BJ (cell line): Measurements from ENCODE around the gene MTHFD1. TPM values are rescaled to one million over a fixed set of nuclear protein-coding genes. Genes with fewer than 3 reads are reported as not detected.

Source experiments
- CTCF ChIA-PET: fragments of 350-600 bp; formaldehyde crosslinking; extraction: SDS; loops from one replicate; lab custom pipeline; 2021; ENCODE audit warnings: antibody characterized with exemption, inconsistent platforms; lab: Yijun Ruan, JAX
- POLR2A ChIA-PET: fragments of 300-600 bp; sonication (Branson Sonifier 250); formaldehyde crosslinking; extraction: SDS; loops from one replicate; lab custom pipeline; 2021; ENCODE audit warnings: antibody characterized with exemption; lab: Charles Lee
- DNase-seq: peaks from one replicate; pipeline ENCODE4 v3.0.0-alpha.2; 2011; ENCODE audit warnings: low read depth
- H3K27me3 ChIP-seq: 2 replicates; pipeline ENCODE4 v1.6.0; 2011; ENCODE audit warnings: low read length; ENCODE audit not compliant: control insufficient read depth, insufficient read depth
- H3K36me3 ChIP-seq: 2 replicates; pipeline ENCODE4 v1.5.1; 2011; ENCODE audit warnings: low read length; ENCODE audit not compliant: control insufficient read depth, insufficient read depth
- H3K4me3 ChIP-seq: 2 replicates; pipeline ENCODE4 v1.5.1; 2011; ENCODE audit warnings: low read depth, mild to moderate bottlenecking, control low read depth, low read length
- polyA plus RNA-seq: library from polyadenylated mRNA; depleted of rRNA; stranded (reverse); fragments of >200 nt; gene quantifications from 2 replicates; pipeline ENCODE4 v1.2.3, GENCODE V29; 2011
- TF ChIP-seq, protein P1 (sequence below): IDR thresholded peaks from 2 replicates; pipeline ENCODE4 v1.5.1; 2011; ENCODE audit warnings: low read depth, mild to moderate bottlenecking, control low read depth, inconsistent platforms, low read length, moderate library complexity; ENCODE audit not compliant: insufficient read depth

The MTHFD1 gene
- polyA plus RNA-seq, 1 experiment = 30.9 TPM

- Histone ChIP-seq H3K4me3 (no peak overlapping the region), H3K36me3 (peaks cover 3% of the 10 kb centered on the region; the same call in 1 of the 2 replicates), H3K27me3 (no peaks in the 10 kb centered on the region)
- CTCF ChIA-PET = interaction anchor here (0.6 to 2.1 kb wide), 4 partner anchors 27 to 1012 kb away, joined by 3 to 7 read pairs (median 5); no protein-coding TSS in a partner anchor
- POLR2A ChIA-PET = no interaction called here
- DNase-seq = no peak
- TF ChIP-seq, protein P1, sequence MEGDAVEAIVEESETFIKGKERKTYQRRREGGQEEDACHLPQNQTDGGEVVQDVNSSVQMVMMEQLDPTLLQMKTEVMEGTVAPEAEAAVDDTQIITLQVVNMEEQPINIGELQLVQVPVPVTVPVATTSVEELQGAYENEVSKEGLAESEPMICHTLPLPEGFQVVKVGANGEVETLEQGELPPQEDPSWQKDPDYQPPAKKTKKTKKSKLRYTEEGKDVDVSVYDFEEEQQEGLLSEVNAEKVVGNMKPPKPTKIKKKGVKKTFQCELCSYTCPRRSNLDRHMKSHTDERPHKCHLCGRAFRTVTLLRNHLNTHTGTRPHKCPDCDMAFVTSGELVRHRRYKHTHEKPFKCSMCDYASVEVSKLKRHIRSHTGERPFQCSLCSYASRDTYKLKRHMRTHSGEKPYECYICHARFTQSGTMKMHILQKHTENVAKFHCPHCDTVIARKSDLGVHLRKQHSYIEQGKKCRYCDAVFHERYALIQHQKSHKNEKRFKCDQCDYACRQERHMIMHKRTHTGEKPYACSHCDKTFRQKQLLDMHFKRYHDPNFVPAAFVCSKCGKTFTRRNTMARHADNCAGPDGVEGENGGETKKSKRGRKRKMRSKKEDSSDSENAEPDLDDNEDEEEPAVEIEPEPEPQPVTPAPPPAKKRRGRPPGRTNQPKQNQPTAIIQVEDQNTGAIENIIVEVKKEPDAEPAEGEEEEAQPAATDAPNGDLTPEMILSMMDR = no peak
Measured at GRCh38 chr14:64459405-64460136, 71.4 kb downstream of the MTHFD1 start.

DNA sequence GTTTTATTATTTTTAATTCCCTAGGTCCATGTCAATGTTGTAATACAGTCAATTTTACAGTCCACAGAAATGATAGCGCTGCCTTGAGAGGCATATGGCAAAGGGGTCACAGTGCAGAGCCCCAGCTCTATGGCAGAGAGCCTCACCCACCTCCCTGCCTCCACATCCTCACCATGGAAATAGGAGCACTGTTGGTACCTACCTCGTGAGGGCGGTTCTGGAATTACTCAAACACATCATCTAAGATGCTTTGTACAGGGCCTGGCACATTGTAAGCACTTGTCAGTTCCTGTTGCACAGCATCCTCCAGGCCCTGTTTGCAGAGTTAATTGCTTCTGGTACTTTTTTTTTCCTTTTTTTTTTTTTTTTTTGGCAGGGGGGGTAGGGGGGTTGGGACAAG lies 73.1 kb downstream of the MTHFD1 start:
- DNase-seq = no peak
- POLR2A ChIA-PET = no interaction called here
- Histone ChIP-seq H3K4me3 (no peak overlapping the region), H3K27me3 (no peaks in the 10 kb centered on the region), H3K36me3 (no peaks in the 10 kb centered on the region; the same call in 1 of the 2 replicates)
- TF ChIP-seq, protein P1 = no peak
- CTCF ChIA-PET = interaction anchor here (1.9 kb wide), 1 partner anchor 31 kb away, joined by 7 read pairs; no protein-coding TSS in a partner anchor

- no peak for DNase-seq
- ChIA-PET POLR2A (interaction anchor here (0.7 kb wide), 1 partner anchor 40 kb away, joined by 5 read pairs; no protein-coding TSS in a partner anchor), CTCF (interaction anchor here (2.2 kb wide), 1 partner anchor 32 kb away, joined by 6 read pairs; no protein-coding TSS in a partner anchor)
- H3K36me3 ChIP-seq = no peaks in the 10 kb centered on the region; the same call in 1 of the 2 replicates
- no peaks in the 10 kb centered on the region for H3K27me3 ChIP-seq
- TF ChIP-seq, protein P1 = no peak
- H3K4me3 ChIP-seq = no peak overlapping the region
Measured at GRCh38 chr14:64463195-64463594, 75.0 kb downstream of the MTHFD1 start.

DNA sequence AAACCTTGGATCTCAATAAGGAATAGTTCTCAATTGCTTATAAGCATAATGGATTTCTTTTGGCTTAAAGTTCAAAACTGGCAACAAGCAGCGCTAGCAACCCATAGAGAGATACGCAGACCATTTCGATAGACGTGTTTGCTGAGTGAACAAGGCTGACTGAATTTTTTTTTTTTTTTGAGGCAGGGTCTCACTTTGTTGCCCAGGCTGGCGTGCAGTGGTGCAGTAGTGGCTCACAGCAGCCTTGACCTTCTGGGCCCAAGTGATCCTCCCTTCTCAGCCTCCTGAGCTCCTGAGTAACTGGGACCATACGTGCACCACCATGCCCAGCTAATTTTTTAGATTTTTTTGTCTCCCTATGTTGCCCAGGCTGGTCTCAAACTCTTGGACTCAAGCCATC lies 75.7 kb downstream of the MTHFD1 start:
- TF ChIP-seq, protein P1 = no peak
- ChIA-PET CTCF (interaction anchor here (1.4 to 2.2 kb wide), 2 partner anchors 15 to 33 kb away, joined by 4 to 6 read pairs; no protein-coding TSS in a partner anchor), POLR2A (no interaction called here)
- no peak for DNase-seq
- no peak overlapping the region for H3K4me3 ChIP-seq
- no peaks in the 10 kb centered on the region for H3K27me3 ChIP-seq
- no peaks in the 10 kb centered on the region; the same call in 1 of the 2 replicates for H3K36me3 ChIP-seq

- Histone ChIP-seq H3K27me3 (no peaks in the 10 kb centered on the region), H3K4me3 (peak overlapping the region; percentile 74), H3K36me3 (no peaks in the 10 kb centered on the region; the same call in 1 of the 2 replicates)
- DNase-seq = no peak
- POLR2A ChIA-PET = no interaction called here
- TF ChIP-seq, protein P1 = no peak
- CTCF ChIA-PET = interaction anchor here (0.6 to 2.2 kb wide), 4 partner anchors 16 to 404 kb away, joined by 3 to 6 read pairs (median 4); no protein-coding TSS in a partner anchor
Measured at GRCh38 chr14:64464651-64465050, 76.5 kb downstream of the MTHFD1 start.
